Cardiac muscle cell (in vitro differentiated cells and primary cell): ENCODE results near the gene MBNL1. TPM values are rescaled to one million over a fixed set of nuclear protein-coding genes. Genes with fewer than 3 reads are reported as not detected.

Experiments
- DNase-seq, 2 donors: peaks; one replicate each; pipeline versions ENCODE4 v3.0.0 to v3.0.0-alpha.2; 2010 to 2017; ENCODE audit warnings: low read depth in 1 of 2, low spot score in 1 of 2
- H3K27ac ChIP-seq: fragments of 200-600 bp; sonication (generic); 2 replicates; pipeline ENCODE4 v1.5.1; 2016
- H3K27me3 ChIP-seq: fragments of 200-600 bp; sonication (generic); 2 replicates; pipeline ENCODE4 v1.6.0; 2016; ENCODE audit warnings: control low read depth
- H3K36me3 ChIP-seq: fragments of 200-600 bp; sonication (generic); 2 replicates; pipeline ENCODE4 v1.5.1; 2016; ENCODE audit warnings: control low read depth
- H3K4me1 ChIP-seq: fragments of 200-600 bp; sonication (generic); 2 replicates; pipeline ENCODE4 v1.8.1; 2017; ENCODE audit warnings: low read depth, mild to moderate bottlenecking, mixed run types
- H3K4me3 ChIP-seq: fragments of 200-600 bp; sonication (generic); 2 replicates; pipeline ENCODE4 v1.5.1; 2016; ENCODE audit warnings: mild to moderate bottlenecking
- H3K9me3 ChIP-seq: fragments of 200-600 bp; sonication (generic); 2 replicates; pipeline ENCODE4 v1.5.1; 2017; ENCODE audit warnings: low read depth, mild to moderate bottlenecking, control low read depth
- CTCF ChIP-seq: IDR thresholded peaks from 2 replicates; pipeline ENCODE4 v1.5.1; 2012; ENCODE audit warnings: low read depth, mild to moderate bottlenecking, low read length
- polyA plus RNA-seq: library from polyadenylated mRNA; unstranded; fragments of >200 nt; fragmentation: Nextera tagmentation; extraction: Ambion mirVana; gene quantifications from 2 replicates; pipeline ENCODE4 v1.2.1, GENCODE V29; 2016
- total RNA-seq: library from RNA; depleted of rRNA; stranded (reverse); fragments of >200 nt; gene quantifications from 2 replicates; pipeline ENCODE4 v1.2.3, GENCODE V29; 2016

MBNL1 gene
- total and polyA plus RNA-seq, 2 experiments from 2014 or later, result 18.1 to 75.1 TPM

- Histone ChIP-seq H3K36me3 (no peaks in the 10 kb centered on the region), H3K9me3 (no peaks in the 10 kb centered on the region), H3K4me1 (peaks cover 52% of the 10 kb centered on the region), H3K27me3 (no peaks in the 10 kb centered on the region), H3K4me3 (no peak overlapping the region), H3K27ac (peak overlapping the region; percentile 8)
- DNase-seq, result no peak
- TF ChIP-seq CTCF, result no peak
Measured at GRCh38 chr3:152277198-152277597, 8.5 kb downstream of the MBNL1 start.

GRCh38 chr3:152278756-152279427 is 10.2 kb downstream of the MBNL1 start:
- no peak for DNase-seq
- H3K9me3 ChIP-seq, result no peaks in the 10 kb centered on the region
- no peaks in the 10 kb centered on the region for H3K27me3 ChIP-seq
- TF ChIP-seq CTCF, result no peak
- H3K36me3 ChIP-seq, result no peaks in the 10 kb centered on the region
- H3K27ac ChIP-seq, result no peak overlapping the region
- H3K4me1 ChIP-seq, result peaks cover 69% of the 10 kb centered on the region
- no peak overlapping the region for H3K4me3 ChIP-seq

GRCh38 chr3:152279479-152279878 is 10.8 kb downstream of the MBNL1 start:
- Histone ChIP-seq H3K27ac (no peak overlapping the region), H3K9me3 (no peaks in the 10 kb centered on the region), H3K27me3 (no peaks in the 10 kb centered on the region), H3K4me1 (peaks cover 75% of the 10 kb centered on the region), H3K36me3 (no peaks in the 10 kb centered on the region), H3K4me3 (no peak overlapping the region)
- no peak for DNase-seq
- TF ChIP-seq CTCF, result no peak

- Histone ChIP-seq H3K27me3 (no peaks in the 10 kb centered on the region), H3K36me3 (no peaks in the 10 kb centered on the region), H3K4me1 (peaks cover 79% of the 10 kb centered on the region), H3K27ac (peak overlapping the region; percentile 58), H3K4me3 (no peak overlapping the region), H3K9me3 (no peaks in the 10 kb centered on the region)
- TF ChIP-seq CTCF, result no peak
- DNase-seq, result no peak
Measured at GRCh38 chr3:152280539-152280938, 11.8 kb downstream of the MBNL1 start.

- Histone ChIP-seq H3K4me1 (peaks cover 78% of the 10 kb centered on the region), H3K27ac (peak overlapping the region; percentile 58), H3K27me3 (no peaks in the 10 kb centered on the region), H3K9me3 (no peaks in the 10 kb centered on the region), H3K4me3 (no peak overlapping the region), H3K36me3 (no peaks in the 10 kb centered on the region)
- peak in 1 of 2 donors; percentile 67 for DNase-seq
- no peak for TF ChIP-seq CTCF
Measured at GRCh38 chr3:152281133-152281713, 12.5 kb downstream of the MBNL1 start.
